Nephron progenitor cell (in vitro differentiated cells): Measurements from ENCODE around the gene NAGS.
"Not testable (repeated sequence)": the region's sequence is repeated elsewhere in the genome, so short reads cannot be mapped to it uniquely, and the experiment has no call there.

Source experiments
- DNase-seq: peaks from one replicate; pipeline ENCODE4 v3.0.0; 2021
- H3K27ac Mint-ChIP-seq: 2 replicates; pipeline ENCODE4 v1.8.0; 2021; ENCODE audit warnings: mild to moderate bottlenecking, moderate library complexity, mixed read lengths
- H3K27me3 Mint-ChIP-seq: 2 replicates; pipeline ENCODE4 v1.8.0; 2021; ENCODE audit warnings: mild to moderate bottlenecking, low read depth, mixed read lengths; ENCODE audit not compliant: poor library complexity
- H3K36me3 Mint-ChIP-seq: 2 replicates; pipeline ENCODE4 v1.8.0; 2021; ENCODE audit warnings: low read depth, mixed read lengths
- H3K4me1 Mint-ChIP-seq: 2 replicates; pipeline ENCODE4 v1.8.0; 2021; ENCODE audit warnings: mixed read lengths
- H3K4me3 Mint-ChIP-seq: 2 replicates; pipeline ENCODE4 v1.8.0; 2021; ENCODE audit warnings: mild to moderate bottlenecking, moderate library complexity, mixed read lengths
- H3K9me3 Mint-ChIP-seq: 2 replicates; pipeline ENCODE4 v1.8.0; 2021; ENCODE audit warnings: mild to moderate bottlenecking, moderate library complexity, mixed read lengths
- CTCF ChIP-seq: fragments of 200-600 bp; sonication (generic); IDR thresholded peaks from 2 replicates; pipeline ENCODE4 v1.5.0; 2021; ENCODE audit warnings: antibody characterized with exemption

Gene NAGS

GRCh38 chr17:43988301-43988700, 16.1 kb upstream of the NAGS start:
- peaks cover 47% of the 10 kb centered on the region for H3K27me3 Mint-ChIP-seq
- TF ChIP-seq CTCF, result no peak
- no peak for DNase-seq

GRCh38 chr17:43992641-43993040, 11.8 kb upstream of the NAGS start:
- no peak for TF ChIP-seq CTCF
- H3K27me3 Mint-ChIP-seq, result peaks cover 41% of the 10 kb centered on the region
- no peak overlapping the region for H3K27ac Mint-ChIP-seq
- no peak overlapping the region for H3K4me3 Mint-ChIP-seq
- H3K36me3 Mint-ChIP-seq, result no peaks in the 10 kb centered on the region
- H3K9me3 Mint-ChIP-seq, result no peaks in the 10 kb centered on the region
- H3K4me1 Mint-ChIP-seq, result peaks cover 10% of the 10 kb centered on the region
- DNase-seq, result no peak

More at GRCh38 chr17:43988301-43988700, 16.1 kb upstream of the NAGS start:
- Mint-ChIP-seq H3K4me1 (peaks cover 17% of the 10 kb centered on the region), H3K27ac (no peak overlapping the region), H3K36me3 (no peaks in the 10 kb centered on the region), H3K4me3 (no peak overlapping the region), H3K9me3 (no peaks in the 10 kb centered on the region)

- DNase-seq, result peak; percentile 84
- Mint-ChIP-seq H3K27ac (no peak overlapping the region), H3K4me3 (peak overlapping the region; percentile 23), H3K27me3 (peaks cover 43% of the 10 kb centered on the region), H3K9me3 (no peaks in the 10 kb centered on the region), H3K4me1 (no peaks in the 10 kb centered on the region), H3K36me3 (no peaks in the 10 kb centered on the region)
- TF ChIP-seq CTCF, result peak; percentile 93
Observed at GRCh38 chr17:43994272-43995149, 9.9 kb upstream of the NAGS start.

GRCh38 chr17:43995150-43995471, 9.3 kb upstream of the NAGS start:
- Mint-ChIP-seq H3K36me3 (no peaks in the 10 kb centered on the region), H3K27me3 (peaks cover 49% of the 10 kb centered on the region), H3K4me3 (peak overlapping the region; percentile 23), H3K9me3 (no peaks in the 10 kb centered on the region), H3K4me1 (no peaks in the 10 kb centered on the region), H3K27ac (no peak overlapping the region)
- TF ChIP-seq CTCF, result peak; percentile 5
- no peak for DNase-seq

- H3K27me3 Mint-ChIP-seq, result peaks cover 70% of the 10 kb centered on the region
- not testable (repeated sequence) for H3K4me1 Mint-ChIP-seq, H3K9me3 Mint-ChIP-seq, H3K27ac Mint-ChIP-seq, H3K36me3 Mint-ChIP-seq, DNase-seq, H3K4me3 Mint-ChIP-seq
Observed at GRCh38 chr17:43997180-43997579, 7.2 kb upstream of the NAGS start.

GRCh38 chr17:43998552-43998951, 5.9 kb upstream of the NAGS start:
- no peak for DNase-seq
- TF ChIP-seq CTCF, result no peak
- no peak overlapping the region for H3K4me3 Mint-ChIP-seq
- no peaks in the 10 kb centered on the region for H3K36me3 Mint-ChIP-seq
- H3K4me1 Mint-ChIP-seq, result peaks cover 5% of the 10 kb centered on the region
- peaks cover 81% of the 10 kb centered on the region for H3K27me3 Mint-ChIP-seq
- no peaks in the 10 kb centered on the region for H3K9me3 Mint-ChIP-seq
- no peak overlapping the region for H3K27ac Mint-ChIP-seq
